HFFc6 (cell line): ENCODE data around the gene TACR1. TPM values are rescaled to one million over a fixed set of nuclear protein-coding genes. Genes with fewer than 3 reads are reported as not detected.

Source experiments
- DNase-seq: peaks from one replicate; pipeline ENCODE4 v3.0.0-alpha.2; 2018
- H3K27ac Mint-ChIP-seq: 2 replicates; pipeline ENCODE4 v1.8.0; 2020; ENCODE audit warnings: mild to moderate bottlenecking, mixed read lengths
- H3K27me3 Mint-ChIP-seq: 2 replicates; pipeline ENCODE4 v1.8.0; 2021; ENCODE audit warnings: mild to moderate bottlenecking, moderate library complexity, mixed read lengths; ENCODE audit not compliant: insufficient read depth
- H3K36me3 Mint-ChIP-seq: 2 replicates; pipeline ENCODE4 v1.8.0; 2021; ENCODE audit warnings: low read depth, mixed read lengths
- H3K4me1 Mint-ChIP-seq: 2 replicates; pipeline ENCODE4 v1.8.0; 2020; ENCODE audit warnings: low read depth, mixed read lengths
- H3K4me3 Mint-ChIP-seq: 2 replicates; pipeline ENCODE4 v1.8.0; 2020; ENCODE audit warnings: mild to moderate bottlenecking, moderate library complexity, mixed read lengths
- H3K9me3 Mint-ChIP-seq: 2 replicates; pipeline ENCODE4 v1.8.0; 2020; ENCODE audit warnings: mild to moderate bottlenecking, mixed read lengths
- CTCF ChIP-seq: fragments of 200-600 bp; sonication (generic); IDR thresholded peaks from 2 replicates; pipeline ENCODE4 v1.5.0; 2021; ENCODE audit warnings: antibody characterized with exemption, mild to moderate bottlenecking
- total RNA-seq, 6 experiments: library from RNA; stranded (reverse); fragmentation: NEBNext Ultra II Directional; extraction: Animal tissue kit (Norgen Biotek cat#: 25700); gene quantifications; 2 replicates in 1 of 6; 3 replicates in 5 of 6; pipeline ENCODE4 v1.2.3, GENCODE V29; 2021

TACR1 gene
- total RNA-seq, 6 experiments from 2014 or later, result 0.10 to 0.18 (median 0.17) TPM; not detected in 1

- no peak overlapping the region for H3K4me3 Mint-ChIP-seq
- no peaks in the 10 kb centered on the region; the same call in 1 of the 2 replicates for H3K36me3 Mint-ChIP-seq
- H3K9me3 Mint-ChIP-seq, result no peaks in the 10 kb centered on the region
Measured at GRCh38 chr2:75027886-75028285, 171.4 kb downstream of the TACR1 start.

GRCh38 chr2:75025633-75026380, 173.5 kb downstream of the TACR1 start:
- Mint-ChIP-seq H3K27ac (peak overlapping the region; percentile 56), H3K9me3 (no peaks in the 10 kb centered on the region), H3K36me3 (no peaks in the 10 kb centered on the region; the same call in 1 of the 2 replicates), H3K27me3 (no peaks in the 10 kb centered on the region; the same call in 1 of the 2 replicates), H3K4me1 (peaks cover 47% of the 10 kb centered on the region), H3K4me3 (no peak overlapping the region)
- TF ChIP-seq CTCF, result no peak
- peak; percentile 29 for DNase-seq

More at GRCh38 chr2:75027886-75028285, 171.4 kb downstream of the TACR1 start:
- Mint-ChIP-seq H3K27ac (no peak overlapping the region), H3K4me1 (peaks cover 35% of the 10 kb centered on the region), H3K27me3 (no peaks in the 10 kb centered on the region; the same call in 1 of the 2 replicates)
- no peak for TF ChIP-seq CTCF
- no peak for DNase-seq

- H3K36me3 Mint-ChIP-seq, result no peaks in the 10 kb centered on the region; the same call in 1 of the 2 replicates
- DNase-seq, result no peak
- H3K4me3 Mint-ChIP-seq, result no peak overlapping the region
- no peak overlapping the region for H3K27ac Mint-ChIP-seq
- no peaks in the 10 kb centered on the region; the same call in 1 of the 2 replicates for H3K27me3 Mint-ChIP-seq
- H3K9me3 Mint-ChIP-seq, result no peaks in the 10 kb centered on the region
- peaks cover 46% of the 10 kb centered on the region for H3K4me1 Mint-ChIP-seq
- no peak for TF ChIP-seq CTCF
Measured at GRCh38 chr2:75025216-75025615, 174.1 kb downstream of the TACR1 start.

GRCh38 chr2:75023666-75024455, 175.5 kb downstream of the TACR1 start:
- H3K36me3 Mint-ChIP-seq, result no peaks in the 10 kb centered on the region; the same call in 1 of the 2 replicates
- H3K27ac Mint-ChIP-seq, result no peak overlapping the region
- H3K27me3 Mint-ChIP-seq, result no peaks in the 10 kb centered on the region; the same call in 1 of the 2 replicates
- H3K4me1 Mint-ChIP-seq, result peaks cover 45% of the 10 kb centered on the region
- no peak for TF ChIP-seq CTCF
- H3K9me3 Mint-ChIP-seq, result no peaks in the 10 kb centered on the region
- DNase-seq, result no peak
- no peak overlapping the region for H3K4me3 Mint-ChIP-seq

GRCh38 chr2:75022516-75022915, 176.8 kb downstream of the TACR1 start:
- peak overlapping the region; percentile 57 for H3K4me3 Mint-ChIP-seq
- no peaks in the 10 kb centered on the region for H3K9me3 Mint-ChIP-seq
- no peaks in the 10 kb centered on the region; the same call in 1 of the 2 replicates for H3K27me3 Mint-ChIP-seq
- H3K36me3 Mint-ChIP-seq, result no peaks in the 10 kb centered on the region; the same call in 1 of the 2 replicates
- H3K27ac Mint-ChIP-seq, result peak overlapping the region; percentile 58
- peak; percentile 27 for DNase-seq
- TF ChIP-seq CTCF, result no peak
- H3K4me1 Mint-ChIP-seq, result peaks cover 45% of the 10 kb centered on the region
